SK-N-SH (cell line): Measurements from ENCODE around the gene PPP1R2C. TPM values are rescaled to one million over a fixed set of nuclear protein-coding genes. Genes with fewer than 3 reads are reported as not detected.

Source experiments
- CTCF ChIA-PET: fragments of 300-600, 350-600 bp; formaldehyde crosslinking; extraction: SDS; loops from one replicate; lab custom pipeline; 2021; lab: Yijun Ruan, JAX
- POLR2A ChIA-PET: fragments of 350-600 bp; sonication (Branson Sonifier 250); formaldehyde crosslinking; extraction: SDS; loops from one replicate; lab custom pipeline; 2020; ENCODE audit warnings: antibody characterized with exemption, inconsistent platforms; lab: Yijun Ruan, JAX
- DNase-seq: peaks from one replicate; pipeline ENCODE4 v3.0.0; 2012
- H2AFZ ChIP-seq: fragments of 200-600 bp; sonication (generic); 2 replicates; pipeline ENCODE4 v1.8.1; 2016; ENCODE audit warnings: antibody characterized with exemption, mild to moderate bottlenecking, low read depth
- H3F3A ChIP-seq: fragments of 200-600 bp; sonication (generic); replicated peaks from 2 replicates; pipeline ENCODE3; 2016; ENCODE audit warnings: antibody characterized with exemption, mild to moderate bottlenecking; ENCODE audit not compliant: insufficient read depth
- H3K27ac ChIP-seq, 2 experiments: fragments of 200-500 bp in 1 of 2; fragments of 200-600 bp in 1 of 2; sonication (Bioruptor generic) in 1 of 2; sonication (generic), shearing (Covaris generic) in 1 of 2; 2 replicates each; pipeline versions ENCODE4 v1.5.1 to v1.6.1; 2014 to 2016; ENCODE audit warnings: low read depth in 2 of 2, inconsistent platforms in 1 of 2, low read length in 1 of 2, mild to moderate bottlenecking in 1 of 2, mixed read lengths in 1 of 2
- H3K27me3 ChIP-seq: fragments of 200-600 bp; sonication (generic), shearing (Covaris generic); 2 replicates; pipeline ENCODE4 v1.6.1; 2016; ENCODE audit warnings: mixed run types; ENCODE audit not compliant: insufficient read depth
- H3K36me3 ChIP-seq, 2 experiments: fragments of 200-500 bp in 1 of 2; fragments of 200-600 bp in 1 of 2; sonication (Bioruptor generic) in 1 of 2; sonication (generic) in 1 of 2; replicated peaks in 1 of 2; 2 replicates each; pipeline versions ENCODE3 to v1.5.1; 2014 to 2016; ENCODE audit warnings: low read length in 1 of 2, mild to moderate bottlenecking in 1 of 2; ENCODE audit not compliant: insufficient read depth in 2 of 2, control insufficient read depth in 1 of 2
- H3K4me1 ChIP-seq, 2 experiments: fragments of 200-500 bp in 1 of 2; fragments of 200-600 bp in 1 of 2; sonication (Bioruptor generic) in 1 of 2; sonication (generic), shearing (Covaris generic) in 1 of 2; 2 replicates each; pipeline versions ENCODE4 v1.5.1 to v1.6.1; 2014 to 2016; ENCODE audit warnings: low read depth in 1 of 2, low read length in 1 of 2, mixed run types in 1 of 2; ENCODE audit not compliant: insufficient read depth in 2 of 2, control insufficient read depth in 1 of 2
- H3K4me2 ChIP-seq: fragments of 200-600 bp; sonication (generic), shearing (Covaris generic); 2 replicates; pipeline ENCODE4 v1.6.1; 2017; ENCODE audit warnings: mixed run types
- H3K4me3 ChIP-seq, 2 experiments: fragments of 200-500 bp in 1 of 2; fragments of 200-600 bp in 1 of 2; sonication (Bioruptor generic) in 1 of 2; sonication (generic), shearing (Covaris generic) in 1 of 2; 2 replicates each; pipeline versions ENCODE4 v1.5.1 to v1.8.1; 2014 to 2016; ENCODE audit warnings: low read depth in 2 of 2, inconsistent platforms in 1 of 2, low read length in 1 of 2, mild to moderate bottlenecking in 1 of 2, mixed read lengths in 1 of 2, moderate library complexity in 1 of 2
- H3K79me2 ChIP-seq: fragments of 200-600 bp; sonication (generic); 2 replicates; pipeline ENCODE4 v1.8.1; 2017; ENCODE audit warnings: mild to moderate bottlenecking; ENCODE audit not compliant: insufficient read depth
- H3K9ac ChIP-seq: fragments of 200-600 bp; sonication (generic); 2 replicates; pipeline ENCODE4 v1.6.1; 2017; ENCODE audit warnings: mixed run types
- H3K9me2 ChIP-seq: fragments of 200-600 bp; sonication (generic); 2 replicates; pipeline ENCODE4 v1.6.1; 2017; ENCODE audit warnings: mixed run types
- H3K9me3 ChIP-seq: fragments of 200-600 bp; sonication (generic); 2 replicates; pipeline ENCODE4 v1.6.1; 2017; ENCODE audit warnings: mixed run types, mild to moderate bottlenecking, moderate library complexity
- H4K20me1 ChIP-seq: fragments of 200-600 bp; sonication (generic); 2 replicates; pipeline ENCODE4 v1.6.1; 2017; ENCODE audit warnings: mild to moderate bottlenecking, mixed run types; ENCODE audit not compliant: insufficient read depth
- CHD2 ChIP-seq: fragments of 150-350 bp; IDR thresholded peaks from 2 replicates; pipeline ENCODE4 v1.6.1; 2018; ENCODE audit warnings: low read length; ENCODE audit not compliant: partially characterized antibody
- EP300 ChIP-seq, 2 experiments: IDR thresholded peaks; 2 replicates each; pipeline versions ENCODE4 v1.4.0 to v1.6.1; 2012; ENCODE audit warnings: borderline replicate concordance in 1 of 2, low read depth in 1 of 2, low read length in 1 of 2
- FOXJ3 ChIP-seq: sonication (generic); formaldehyde crosslinking; IDR thresholded peaks from 2 replicates; pipeline ENCODE4 v1.5.1; 2020; ENCODE audit warnings: mild to moderate bottlenecking, missing genetic modification reagents
- JUND ChIP-seq: IDR thresholded peaks from 2 replicates; pipeline ENCODE4 v1.4.0; 2012
- MEF2A ChIP-seq: IDR thresholded peaks from 2 replicates; pipeline ENCODE4 v1.4.0; 2012; ENCODE audit warnings: low read depth, borderline replicate concordance
- MXI1 ChIP-seq: IDR thresholded peaks from 2 replicates; pipeline ENCODE4 v1.6.1; 2012; ENCODE audit warnings: mild to moderate bottlenecking, low read depth, low read length, improper control_type of control experiment
- NFIC ChIP-seq: IDR thresholded peaks from 2 replicates; pipeline ENCODE4 v1.4.0; 2012; ENCODE audit warnings: borderline replicate concordance
- NRF1 ChIP-seq: IDR thresholded peaks from 2 replicates; pipeline ENCODE4 v1.6.1; 2012; ENCODE audit warnings: low read depth, mild to moderate bottlenecking, low read length
- POLR2AphosphoS5 ChIP-seq: IDR thresholded peaks from 2 replicates; pipeline ENCODE4 v1.6.1; 2012; ENCODE audit warnings: low read depth, low read length
- RFX5 ChIP-seq: IDR thresholded peaks from 2 replicates; pipeline ENCODE4 v1.6.1; 2012; ENCODE audit warnings: mild to moderate bottlenecking, improper control_type of control experiment, low read length
- RXRA ChIP-seq: IDR thresholded peaks from 2 replicates; pipeline ENCODE4 v1.4.0; 2012; ENCODE audit warnings: low read depth, mild to moderate bottlenecking, borderline replicate concordance
- TAF1 ChIP-seq: IDR thresholded peaks from 2 replicates; pipeline ENCODE4 v1.6.1; 2012; ENCODE audit warnings: low read depth, mild to moderate bottlenecking, low read length, moderate library complexity, borderline replicate concordance
- TCF12 ChIP-seq: IDR thresholded peaks from 2 replicates; pipeline ENCODE4 v1.4.0; 2012
- TEAD4 ChIP-seq: IDR thresholded peaks from 2 replicates; pipeline ENCODE4 v1.4.0; 2012; ENCODE audit warnings: mild to moderate bottlenecking, borderline replicate concordance; ENCODE audit not compliant: insufficient read depth
- WGBS: methylation state at CpG from one replicate; pipeline ENCODE4 v1.1.6; 2017; ENCODE audit warnings: low lambda C conversion rate; 5-methylcytosine and 5-hydroxymethylcytosine counted together
- polyA plus RNA-seq, 3 experiments: library from polyadenylated mRNA; depleted of rRNA; stranded (reverse); fragments of >200 nt; gene quantifications; 2 replicates each; pipeline ENCODE4 v1.2.3, GENCODE V29; 2012
- TF ChIP-seq, protein P1 (sequence below): fragments of 150-350 bp; IDR thresholded peaks from 2 replicates; pipeline ENCODE4 v1.6.1; 2017; ENCODE audit warnings: antibody characterized with exemption, low read length, low read depth, borderline replicate concordance
- TF ChIP-seq, protein P2 (sequence below): IDR thresholded peaks from 2 replicates; pipeline ENCODE4 v1.4.0; 2012; ENCODE audit warnings: low read depth
- TF ChIP-seq, protein P3 (sequence below): IDR thresholded peaks from 2 replicates; pipeline ENCODE4 v1.6.1; 2012; ENCODE audit warnings: mild to moderate bottlenecking, low read depth, low read length, moderate library complexity
- TF ChIP-seq, protein P4 (sequence below): IDR thresholded peaks from 2 replicates; pipeline ENCODE4 v1.4.0; 2012; ENCODE audit warnings: low read depth, borderline replicate concordance

Gene PPP1R2C
- polyA plus RNA-seq, 1 of the 3 experiments (the other 2 are of a cell fraction) = not detected

DNA sequence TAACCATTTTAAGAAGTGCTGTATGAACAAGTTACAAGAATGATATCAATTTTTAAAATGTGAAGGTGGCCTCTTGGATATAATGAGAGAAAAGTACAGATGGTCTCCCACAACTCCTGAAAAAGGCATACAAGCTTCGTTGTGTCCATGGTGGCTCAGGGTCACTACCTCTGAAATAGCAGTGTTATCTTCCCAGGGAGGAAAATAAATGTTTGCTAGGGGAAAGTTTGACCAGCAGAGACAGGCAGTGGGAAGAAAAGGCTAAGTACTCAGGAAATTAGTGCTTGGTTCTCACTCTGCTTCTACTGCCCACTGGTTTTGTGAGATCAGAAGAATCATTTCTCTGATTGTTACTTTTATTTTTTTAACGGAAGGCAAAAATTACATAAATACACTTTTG is 39.4 kb downstream of the PPP1R2C start:
- no peaks in the 10 kb centered on the region for H3K27me3 ChIP-seq
- no peaks in the 10 kb centered on the region for H4K20me1 ChIP-seq
- H3K4me3 ChIP-seq = no peak overlapping the region
- POLR2A ChIA-PET = no interaction called here
- no peak overlapping the region for H3K9ac ChIP-seq
- H3F3A ChIP-seq = no peaks in the 10 kb centered on the region
- H3K4me2 ChIP-seq = no peak overlapping the region
- H3K36me3 ChIP-seq = no peaks in the 10 kb centered on the region
- DNase-seq = no peak
- no peaks in the 10 kb centered on the region for H3K9me3 ChIP-seq
- H3K4me1 ChIP-seq = no peaks in the 10 kb centered on the region
- TF ChIP-seq MEF2A (no peak), EP300 (IDR thresholded peaks at IDR 0.05; ENCODE audit: borderline replicate concordance in 1 of 2, low read depth in 1 of 2, low read length in 1 of 2) (no peak), TAF1 (no peak), FOXJ3 (CRISPR knock-in tag) (no peak), NFIC (no peak), RFX5 (no peak), NRF1 (no peak), CHD2 (no peak), MXI1 (no peak)
- TF ChIP-seq, protein P1, sequence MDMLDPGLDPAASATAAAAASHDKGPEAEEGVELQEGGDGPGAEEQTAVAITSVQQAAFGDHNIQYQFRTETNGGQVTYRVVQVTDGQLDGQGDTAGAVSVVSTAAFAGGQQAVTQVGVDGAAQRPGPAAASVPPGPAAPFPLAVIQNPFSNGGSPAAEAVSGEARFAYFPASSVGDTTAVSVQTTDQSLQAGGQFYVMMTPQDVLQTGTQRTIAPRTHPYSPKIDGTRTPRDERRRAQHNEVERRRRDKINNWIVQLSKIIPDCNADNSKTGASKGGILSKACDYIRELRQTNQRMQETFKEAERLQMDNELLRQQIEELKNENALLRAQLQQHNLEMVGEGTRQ = no peak
- TF ChIP-seq, protein P2, sequence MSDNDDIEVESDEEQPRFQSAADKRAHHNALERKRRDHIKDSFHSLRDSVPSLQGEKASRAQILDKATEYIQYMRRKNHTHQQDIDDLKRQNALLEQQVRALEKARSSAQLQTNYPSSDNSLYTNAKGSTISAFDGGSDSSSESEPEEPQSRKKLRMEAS = no peak
- TF ChIP-seq, protein P3, sequence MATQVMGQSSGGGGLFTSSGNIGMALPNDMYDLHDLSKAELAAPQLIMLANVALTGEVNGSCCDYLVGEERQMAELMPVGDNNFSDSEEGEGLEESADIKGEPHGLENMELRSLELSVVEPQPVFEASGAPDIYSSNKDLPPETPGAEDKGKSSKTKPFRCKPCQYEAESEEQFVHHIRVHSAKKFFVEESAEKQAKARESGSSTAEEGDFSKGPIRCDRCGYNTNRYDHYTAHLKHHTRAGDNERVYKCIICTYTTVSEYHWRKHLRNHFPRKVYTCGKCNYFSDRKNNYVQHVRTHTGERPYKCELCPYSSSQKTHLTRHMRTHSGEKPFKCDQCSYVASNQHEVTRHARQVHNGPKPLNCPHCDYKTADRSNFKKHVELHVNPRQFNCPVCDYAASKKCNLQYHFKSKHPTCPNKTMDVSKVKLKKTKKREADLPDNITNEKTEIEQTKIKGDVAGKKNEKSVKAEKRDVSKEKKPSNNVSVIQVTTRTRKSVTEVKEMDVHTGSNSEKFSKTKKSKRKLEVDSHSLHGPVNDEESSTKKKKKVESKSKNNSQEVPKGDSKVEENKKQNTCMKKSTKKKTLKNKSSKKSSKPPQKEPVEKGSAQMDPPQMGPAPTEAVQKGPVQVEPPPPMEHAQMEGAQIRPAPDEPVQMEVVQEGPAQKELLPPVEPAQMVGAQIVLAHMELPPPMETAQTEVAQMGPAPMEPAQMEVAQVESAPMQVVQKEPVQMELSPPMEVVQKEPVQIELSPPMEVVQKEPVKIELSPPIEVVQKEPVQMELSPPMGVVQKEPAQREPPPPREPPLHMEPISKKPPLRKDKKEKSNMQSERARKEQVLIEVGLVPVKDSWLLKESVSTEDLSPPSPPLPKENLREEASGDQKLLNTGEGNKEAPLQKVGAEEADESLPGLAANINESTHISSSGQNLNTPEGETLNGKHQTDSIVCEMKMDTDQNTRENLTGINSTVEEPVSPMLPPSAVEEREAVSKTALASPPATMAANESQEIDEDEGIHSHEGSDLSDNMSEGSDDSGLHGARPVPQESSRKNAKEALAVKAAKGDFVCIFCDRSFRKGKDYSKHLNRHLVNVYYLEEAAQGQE = no peak
- H3K27ac ChIP-seq = no peak overlapping the region
- 4% methylated on average over 2 of the region's 2 CpGs for WGBS
- H3K9me2 ChIP-seq = no peaks in the 10 kb centered on the region
- H2AFZ ChIP-seq = no peak overlapping the region
- CTCF ChIA-PET = interaction anchor here (1.2 kb wide), 1 partner anchor 24 kb away, joined by 3 read pairs; no protein-coding TSS in a partner anchor
- H3K79me2 ChIP-seq = no peaks in the 10 kb centered on the region

DNA sequence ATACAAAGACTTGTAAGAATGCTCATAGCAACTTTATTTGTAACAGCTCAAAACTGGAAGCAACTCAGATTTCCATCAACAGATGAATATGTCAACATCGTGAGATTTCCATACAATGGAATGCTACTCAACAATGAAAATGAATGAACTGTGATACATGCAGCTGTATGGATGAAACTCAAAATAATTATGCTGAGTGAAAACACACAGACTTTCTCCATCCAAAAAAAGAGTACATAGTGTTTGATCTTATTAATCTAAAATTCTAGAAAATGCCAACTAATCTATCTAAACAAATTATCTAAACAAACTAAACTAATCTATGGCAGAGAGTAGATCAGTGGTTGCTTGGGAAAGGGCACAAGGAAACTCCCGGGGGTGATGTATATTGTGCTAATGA is 42.7 kb downstream of the PPP1R2C start:
- no peaks in the 10 kb centered on the region for H3K27me3 ChIP-seq
- POLR2A ChIA-PET = no interaction called here
- H3K9me3 ChIP-seq = no peaks in the 10 kb centered on the region
- no peak overlapping the region for H3K4me3 ChIP-seq
- H3K79me2 ChIP-seq = no peaks in the 10 kb centered on the region
- H3K4me2 ChIP-seq = no peak overlapping the region
- H2AFZ ChIP-seq = no peak overlapping the region
- no peaks in the 10 kb centered on the region for H3K36me3 ChIP-seq
- WGBS = 3% methylated on average over 2 of the region's 2 CpGs
- H3K27ac ChIP-seq = no peak overlapping the region
- no peak overlapping the region for H3K9ac ChIP-seq
- CTCF ChIA-PET = no interaction called here
- H3F3A ChIP-seq = no peaks in the 10 kb centered on the region
- no peak for DNase-seq
- H3K4me1 ChIP-seq = no peaks in the 10 kb centered on the region
- H4K20me1 ChIP-seq = no peaks in the 10 kb centered on the region
- no peaks in the 10 kb centered on the region for H3K9me2 ChIP-seq
- TF ChIP-seq, protein P3 = no peak
- TF ChIP-seq CHD2 (no peak), TEAD4 (no peak), TCF12 (no peak), JUND (no peak), RXRA (no peak), NFIC (no peak), POLR2AphosphoS5 (no peak)
- TF ChIP-seq, protein P4, sequence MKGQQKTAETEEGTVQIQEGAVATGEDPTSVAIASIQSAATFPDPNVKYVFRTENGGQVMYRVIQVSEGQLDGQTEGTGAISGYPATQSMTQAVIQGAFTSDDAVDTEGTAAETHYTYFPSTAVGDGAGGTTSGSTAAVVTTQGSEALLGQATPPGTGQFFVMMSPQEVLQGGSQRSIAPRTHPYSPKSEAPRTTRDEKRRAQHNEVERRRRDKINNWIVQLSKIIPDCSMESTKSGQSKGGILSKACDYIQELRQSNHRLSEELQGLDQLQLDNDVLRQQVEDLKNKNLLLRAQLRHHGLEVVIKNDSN = no peak
